Measurements from ENCODE around the gene ATP2B2.
"Not testable (repeated sequence)": the region's sequence is repeated elsewhere in the genome, so short reads cannot be mapped to it uniquely, and the experiment has no call there.

Gene ATP2B2

DNA sequence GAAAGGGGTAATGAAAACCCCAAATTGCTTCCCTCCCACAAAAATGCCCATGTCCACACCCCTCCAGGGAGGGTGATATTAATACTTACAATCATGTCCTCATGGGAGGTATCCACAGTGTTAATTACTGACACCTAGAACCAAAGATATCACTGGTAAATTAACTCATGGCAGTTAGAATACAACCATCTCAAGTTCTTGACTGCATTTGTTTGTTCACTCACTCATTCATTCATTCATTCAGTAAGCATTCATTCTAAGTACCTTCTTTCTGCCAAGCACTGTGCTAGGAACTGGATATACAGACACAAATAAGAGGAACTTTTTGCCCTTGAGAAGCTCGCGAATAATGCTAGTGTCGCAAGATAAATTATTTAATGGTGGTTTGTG lies 187.4 kb downstream of the ATP2B2 start:
- DNase-seq: no peak

DNA sequence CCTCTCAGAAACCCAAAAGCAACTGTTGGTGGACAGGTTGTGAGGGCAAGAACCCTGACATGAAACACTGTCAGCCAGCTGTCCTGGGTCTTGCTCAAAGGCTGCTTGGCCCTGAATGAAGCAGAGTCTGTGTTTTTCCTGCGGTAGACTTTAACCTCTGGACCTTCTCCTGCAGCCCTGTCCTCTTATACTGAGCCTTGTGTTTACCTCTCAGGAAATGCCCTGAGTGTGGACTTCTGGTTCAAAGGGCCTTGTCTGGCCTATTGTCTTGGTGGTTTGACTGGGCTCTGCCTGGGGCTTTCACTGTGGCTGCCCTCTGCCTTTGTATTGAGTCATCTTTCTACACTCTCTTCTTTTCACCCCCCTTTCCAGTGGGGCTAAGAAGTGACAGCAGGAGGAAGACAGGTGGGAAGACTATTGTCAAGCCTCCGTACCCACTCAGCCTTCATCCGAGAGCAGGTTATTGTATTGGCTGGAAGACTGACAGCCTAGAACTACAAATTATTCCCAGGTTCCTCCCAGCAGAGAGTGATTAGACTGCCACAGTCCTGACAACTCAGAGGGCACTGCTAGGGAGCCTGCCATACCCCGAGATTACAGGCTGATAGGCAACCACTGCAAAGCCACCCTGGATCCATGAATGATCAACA lies 187.9 kb downstream of the ATP2B2 start:
- DNase-seq: no peak

DNA sequence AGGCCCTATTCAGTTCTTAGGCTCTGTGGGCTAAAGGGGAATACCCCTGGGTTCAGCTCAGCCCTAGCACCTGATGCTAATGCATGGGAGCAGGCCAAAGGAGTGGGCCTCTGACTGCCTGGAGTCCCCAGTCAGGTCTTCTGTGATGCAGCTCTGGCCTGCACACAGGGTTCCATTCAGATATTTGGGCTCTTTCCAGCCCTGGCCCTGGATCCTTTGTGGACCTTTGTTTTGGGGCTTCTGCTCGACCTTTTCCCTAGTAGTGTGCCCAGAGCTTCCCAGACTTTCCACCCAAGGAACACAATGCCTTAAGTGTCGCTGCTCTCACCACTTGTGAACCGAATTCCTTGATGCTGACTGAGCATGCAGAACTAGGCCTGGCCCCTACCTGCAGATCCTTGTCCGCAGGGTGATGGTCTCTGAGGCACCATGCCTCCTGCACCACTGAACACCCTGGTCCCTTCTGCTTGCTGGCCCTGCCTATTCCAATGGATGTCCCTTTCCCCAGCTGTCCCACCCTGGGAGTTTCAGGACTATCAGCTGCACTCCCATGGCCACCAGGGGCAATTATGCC lies 189.5 kb downstream of the ATP2B2 start:
- no peak for DNase-seq

DNA sequence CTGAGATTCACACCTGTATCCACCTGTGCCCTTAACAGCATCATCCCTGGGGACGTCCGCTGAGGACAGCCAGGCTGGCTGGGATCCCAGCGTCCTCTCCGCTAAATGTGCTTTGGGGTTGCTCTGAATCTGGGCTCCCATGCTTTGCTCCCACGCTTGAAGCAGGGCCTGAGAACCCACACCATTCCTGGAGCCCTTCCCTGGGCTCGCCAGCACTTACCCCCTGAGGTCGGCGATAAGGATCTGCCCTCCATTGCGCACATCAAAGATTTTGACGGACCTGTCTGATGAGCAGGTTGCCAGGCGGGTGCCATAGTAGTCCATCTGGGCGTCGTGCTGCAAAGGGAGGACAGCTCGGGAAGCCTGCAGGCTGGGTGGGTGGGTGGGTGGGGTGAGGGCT lies 190.3 kb downstream of the ATP2B2 start:
- DNase-seq: no peak

DNA sequence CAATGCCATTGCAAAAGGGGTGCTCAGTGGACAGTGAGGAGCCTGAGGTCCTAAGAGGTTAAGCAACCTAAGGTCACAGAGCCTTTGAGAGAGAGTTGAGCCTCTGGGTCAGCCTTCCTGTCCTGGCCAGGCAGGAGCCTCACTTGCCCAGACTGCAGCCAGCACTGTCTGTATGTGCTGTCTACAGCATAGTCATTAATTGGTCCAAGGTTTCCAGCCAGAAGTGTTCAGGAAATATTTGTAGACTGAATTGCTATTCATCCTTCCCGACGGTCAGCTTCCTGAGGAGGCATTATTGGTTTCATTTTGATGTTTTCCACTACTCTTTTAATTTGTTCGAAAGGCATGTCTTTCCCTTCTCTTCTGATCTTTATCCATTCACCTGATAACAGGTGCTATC lies 192.5 kb downstream of the ATP2B2 start:
- DNase-seq: no peak

DNA sequence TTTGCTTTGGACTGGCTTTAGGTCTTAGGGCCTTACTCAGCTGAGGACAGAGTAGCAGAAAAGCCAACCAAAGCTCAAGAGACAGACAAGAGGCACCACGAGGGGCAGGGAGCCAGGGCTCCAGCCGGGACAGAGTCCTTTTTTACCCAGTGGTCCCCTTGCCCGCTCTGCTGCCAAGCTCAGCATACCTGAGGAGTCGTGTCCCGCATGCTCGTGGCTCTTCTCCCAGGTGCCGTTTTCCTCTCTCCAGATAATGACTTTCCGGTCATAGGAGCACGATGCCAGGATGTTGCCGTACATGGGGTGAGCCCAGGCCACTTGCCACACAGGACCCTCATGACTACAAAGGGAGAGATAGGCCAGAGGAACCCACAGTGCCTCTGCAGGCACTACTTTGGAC lies 193.0 kb downstream of the ATP2B2 start:
- no peak for DNase-seq

DNA sequence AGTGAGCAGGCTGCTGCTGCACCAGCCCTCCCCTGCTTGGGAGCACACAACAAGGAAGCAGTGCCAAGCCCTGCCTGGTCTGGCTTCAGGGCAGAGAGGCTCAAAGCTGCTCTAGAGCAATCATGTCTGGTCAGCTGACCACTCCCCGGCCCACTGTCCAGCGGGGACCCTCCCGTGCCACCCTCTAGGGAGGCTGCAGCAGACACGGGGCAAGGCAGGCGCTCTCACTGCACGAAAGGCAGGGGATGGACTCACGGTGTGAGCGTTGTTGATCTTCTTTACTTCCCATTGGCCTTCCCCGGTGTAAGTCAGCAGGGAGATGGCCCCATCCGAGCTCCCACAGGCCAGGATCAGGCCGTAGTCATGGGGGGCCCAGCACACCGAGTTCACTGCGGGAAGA lies 193.7 kb downstream of the ATP2B2 start:
- DNase-seq: no peak

DNA sequence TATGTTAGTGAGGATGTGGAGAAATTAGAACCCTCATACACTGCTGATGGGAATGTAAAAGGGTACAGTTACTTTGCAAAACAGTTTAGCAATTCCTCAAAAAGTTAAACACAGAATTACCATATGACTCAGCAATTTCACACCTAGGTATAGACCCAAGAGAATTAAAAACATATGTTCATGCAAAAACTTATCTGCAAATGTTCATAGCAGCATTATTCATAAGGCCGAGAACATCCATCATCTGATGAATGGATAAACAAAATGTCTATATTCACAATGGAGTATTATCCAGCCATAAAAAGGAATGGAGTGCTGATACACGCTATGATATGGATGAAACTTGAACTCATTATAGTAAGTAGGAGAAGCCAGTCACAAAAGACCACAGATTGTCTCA lies 194.8 kb downstream of the ATP2B2 start:
- DNase-seq: peak; percentile 60

DNA sequence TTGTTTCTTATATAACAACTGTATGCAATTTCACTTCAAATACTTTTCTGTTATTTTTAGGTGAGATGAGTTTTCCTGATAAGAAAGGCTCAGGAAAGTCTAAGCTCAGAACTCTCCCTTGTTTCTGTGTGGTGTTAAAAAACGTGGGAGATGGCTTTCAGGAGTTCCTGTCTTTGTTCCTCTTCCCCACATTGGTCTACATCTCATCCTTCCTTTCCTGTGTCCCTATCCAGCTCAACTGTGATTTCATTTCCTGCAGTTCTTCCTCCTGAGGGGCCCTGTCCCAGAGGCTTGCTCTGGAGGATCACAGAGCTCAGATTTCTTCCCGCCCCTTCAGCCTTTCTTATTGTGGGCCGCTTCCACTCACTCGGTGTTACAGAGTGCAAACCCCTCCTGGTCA lies 195.7 kb downstream of the ATP2B2 start:
- no peak for DNase-seq

DNA sequence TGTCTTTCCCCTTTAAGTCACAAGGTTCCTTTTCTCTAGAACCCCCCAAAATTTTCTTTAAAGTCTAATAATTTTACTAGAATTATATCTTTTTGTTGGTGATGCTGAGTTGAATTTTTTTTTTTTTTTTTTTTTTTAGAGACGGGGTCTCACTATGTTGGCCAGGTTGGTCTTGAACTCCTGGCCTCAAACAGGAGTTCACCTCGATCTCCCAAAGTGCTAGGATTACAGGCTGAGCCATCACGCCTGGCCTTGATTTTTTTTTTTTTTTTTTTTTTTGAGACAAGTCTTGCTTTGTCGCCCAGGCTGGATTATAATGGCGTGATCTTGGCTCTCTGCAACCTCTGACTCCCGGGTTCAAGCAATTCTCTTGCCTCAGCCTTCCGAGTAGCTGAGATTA lies 196.7 kb downstream of the ATP2B2 start:
- DNase-seq: no peak

DNA sequence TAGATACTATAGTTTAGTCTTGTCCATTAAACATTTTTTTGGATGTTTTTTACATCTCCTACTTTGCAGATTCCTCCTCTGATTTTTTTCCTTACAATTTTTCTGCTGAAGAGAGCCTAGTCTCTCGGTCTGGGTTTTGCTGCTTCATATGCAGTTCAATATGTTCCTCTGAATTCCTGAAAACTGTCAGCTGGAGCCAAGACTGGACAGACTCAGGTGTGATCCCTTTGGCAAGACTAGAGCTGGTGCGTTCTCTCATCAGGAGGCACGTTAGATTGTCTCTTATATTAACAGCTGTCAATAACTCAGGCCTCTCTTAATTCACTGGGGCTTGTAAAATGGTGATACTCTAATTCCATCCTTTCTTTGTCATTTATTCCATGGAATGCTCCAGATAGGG lies 199.2 kb downstream of the ATP2B2 start:
- no peak for DNase-seq

DNA sequence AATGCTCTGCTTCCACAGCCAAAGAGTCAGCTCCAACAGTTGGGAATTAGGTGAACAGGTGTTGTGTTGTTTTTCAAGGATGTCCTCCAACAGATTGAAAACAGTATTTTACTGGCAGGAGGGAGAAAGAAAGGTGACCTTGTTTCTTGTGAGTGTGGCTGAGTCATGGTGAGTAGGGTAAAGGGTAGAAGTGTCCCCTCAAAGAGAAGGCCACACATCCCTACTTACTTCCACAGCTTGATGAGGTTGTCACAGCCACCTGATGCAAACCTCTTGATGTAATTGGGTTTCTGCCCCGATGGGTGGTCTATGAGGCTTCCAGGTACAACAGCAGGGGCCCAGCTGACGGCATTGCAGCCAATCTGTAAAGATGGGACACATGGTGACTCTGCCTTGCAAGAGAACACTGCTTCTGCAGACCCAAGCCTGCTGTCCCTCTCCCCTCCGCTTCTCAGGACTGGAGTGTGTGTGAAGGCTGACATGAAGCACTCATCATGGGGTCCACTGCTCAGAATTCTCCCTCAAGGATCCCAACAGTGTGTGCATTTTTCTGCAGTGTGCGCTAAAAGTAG lies 200.0 kb downstream of the ATP2B2 start:
- DNase-seq: no peak

DNA sequence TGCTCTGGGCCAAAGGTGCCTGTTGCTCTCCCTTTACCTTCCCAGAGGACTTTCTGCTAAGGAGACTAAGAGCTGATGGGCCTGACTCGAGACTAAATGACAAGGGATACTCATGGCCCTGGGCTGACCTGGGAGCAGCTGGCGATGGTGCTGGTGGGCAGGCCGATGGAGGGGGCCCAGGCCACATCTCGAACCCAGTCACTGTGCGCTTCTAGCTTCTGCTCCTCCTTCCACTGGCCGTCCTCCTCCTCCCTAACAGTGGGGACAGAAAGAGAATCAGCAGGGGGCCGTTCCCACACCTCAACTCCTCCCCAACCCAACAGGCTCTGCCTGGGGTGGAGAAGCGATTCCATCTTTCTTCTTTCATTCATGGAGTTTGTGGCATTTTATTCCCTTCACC lies 200.5 kb downstream of the ATP2B2 start:
- DNase-seq: no peak

DNA sequence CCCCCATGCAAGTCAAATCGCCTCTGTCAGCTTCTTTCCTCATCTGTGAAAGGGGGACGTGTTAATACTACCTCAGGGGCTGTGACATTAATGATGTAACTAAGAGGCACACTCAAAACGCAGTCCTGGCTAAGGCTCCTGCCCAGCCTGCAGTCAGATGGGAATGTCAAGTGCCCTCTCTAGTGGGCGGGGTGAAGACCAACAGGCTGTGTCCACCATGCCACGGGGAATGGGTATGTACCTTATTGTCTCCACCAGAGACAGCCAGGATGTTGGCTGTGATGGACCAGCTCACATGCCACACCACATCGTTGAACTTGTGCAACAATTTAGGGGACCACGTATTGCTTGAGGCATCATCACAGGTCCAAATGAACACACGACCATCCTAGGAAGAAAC lies 201.6 kb downstream of the ATP2B2 start:
- DNase-seq: no peak

DNA sequence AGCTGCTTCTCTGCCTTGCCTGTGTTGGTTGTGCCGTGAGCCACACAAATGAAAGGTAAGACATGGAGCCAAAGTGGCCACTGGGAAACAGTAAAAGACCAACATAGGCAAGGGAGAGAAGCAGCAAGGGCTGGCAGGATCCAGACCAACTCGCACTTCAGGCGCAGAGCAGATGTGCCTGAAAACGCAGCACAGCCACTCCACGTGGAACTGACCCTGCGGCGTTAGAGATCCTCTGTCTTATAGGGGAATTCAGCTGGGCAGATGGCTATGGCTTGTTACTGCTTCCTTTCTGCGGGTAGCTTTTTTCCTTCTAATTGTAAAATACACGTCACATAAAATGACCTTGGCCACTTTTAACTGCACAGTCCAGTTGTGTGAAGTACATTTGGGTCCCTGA lies 202.3 kb downstream of the ATP2B2 start:
- DNase-seq: no peak

DNA sequence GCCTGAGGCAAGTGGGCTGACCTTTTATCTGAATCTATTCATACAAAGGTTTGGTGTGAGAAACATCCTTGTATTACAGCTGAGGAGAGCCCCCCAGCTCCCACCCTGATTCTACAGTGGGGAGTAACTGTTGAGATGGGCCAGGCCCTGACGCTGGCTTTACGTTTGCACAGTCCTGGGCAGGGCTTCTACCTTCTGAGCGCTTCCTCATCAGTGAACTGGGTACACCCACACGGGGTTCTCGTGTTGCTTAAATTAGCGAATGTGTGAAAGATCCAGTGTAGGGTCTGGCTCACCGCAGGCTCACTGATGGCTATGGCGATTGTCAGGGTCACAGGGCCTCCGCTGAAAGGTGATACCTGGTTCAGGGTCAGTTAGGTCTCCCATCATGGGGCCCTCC lies 205.3 kb downstream of the ATP2B2 start:
- no peak for DNase-seq

DNA sequence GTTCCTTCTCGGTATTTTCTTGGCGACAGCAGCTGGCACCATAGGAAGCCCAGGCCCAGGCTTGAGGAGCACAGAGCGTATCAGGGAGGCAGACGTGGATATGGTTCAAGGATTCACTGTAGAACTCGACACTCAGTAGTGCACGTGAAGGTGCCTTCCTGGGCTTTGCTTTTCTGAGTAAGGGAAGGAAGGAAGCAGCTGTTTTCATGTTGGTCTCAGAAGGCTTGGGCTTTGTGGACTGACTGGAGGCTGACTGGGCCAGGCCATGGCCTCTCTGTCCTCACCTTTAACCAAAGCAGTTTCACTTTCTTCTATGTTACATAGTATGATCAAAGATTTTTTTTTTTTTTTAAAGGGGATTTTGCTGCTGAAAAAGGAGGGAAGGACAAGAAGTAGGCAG lies 205.7 kb downstream of the ATP2B2 start:
- DNase-seq: no peak

DNA sequence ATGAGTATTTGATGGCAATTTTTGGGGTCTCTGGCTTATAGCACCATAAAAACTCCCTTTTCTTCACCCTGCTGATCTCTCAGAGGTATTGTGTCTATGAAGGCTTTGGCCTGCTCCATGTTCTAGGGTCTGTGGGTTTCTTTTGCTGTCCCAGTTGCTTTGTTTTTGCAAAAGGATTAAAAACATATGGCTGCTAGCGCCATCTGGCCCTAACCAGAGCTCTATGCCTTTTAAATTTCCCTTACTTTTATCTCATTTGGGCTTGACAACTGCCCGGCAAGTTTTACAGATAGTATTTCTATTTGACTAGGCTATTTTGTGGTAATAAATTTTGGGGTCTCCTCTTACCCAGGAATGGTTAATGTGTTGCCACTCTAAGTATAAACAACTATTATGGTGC lies 206.2 kb downstream of the ATP2B2 start:
- DNase-seq: peak; percentile 20

DNA sequence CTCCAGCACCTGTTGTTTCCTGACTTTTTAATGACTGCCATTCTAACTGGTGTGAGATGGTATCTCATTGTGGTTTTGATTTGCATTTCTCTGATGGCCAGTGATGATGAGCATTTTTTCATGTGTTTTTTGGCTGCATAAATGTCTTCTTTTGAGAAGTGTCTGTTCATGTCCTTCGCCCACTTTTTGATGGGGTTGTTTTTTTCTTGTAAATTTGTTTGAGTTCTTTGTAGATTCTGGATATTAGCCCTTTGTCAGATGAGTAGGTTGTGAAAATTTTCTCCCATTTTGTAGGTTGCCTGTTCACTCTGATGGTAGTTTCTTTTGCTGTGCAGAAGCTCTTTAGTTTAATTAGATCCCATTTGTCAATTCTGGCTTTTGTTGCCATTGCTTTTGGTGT lies 207.3 kb downstream of the ATP2B2 start:
- DNase-seq: not testable (repeated sequence)

DNA sequence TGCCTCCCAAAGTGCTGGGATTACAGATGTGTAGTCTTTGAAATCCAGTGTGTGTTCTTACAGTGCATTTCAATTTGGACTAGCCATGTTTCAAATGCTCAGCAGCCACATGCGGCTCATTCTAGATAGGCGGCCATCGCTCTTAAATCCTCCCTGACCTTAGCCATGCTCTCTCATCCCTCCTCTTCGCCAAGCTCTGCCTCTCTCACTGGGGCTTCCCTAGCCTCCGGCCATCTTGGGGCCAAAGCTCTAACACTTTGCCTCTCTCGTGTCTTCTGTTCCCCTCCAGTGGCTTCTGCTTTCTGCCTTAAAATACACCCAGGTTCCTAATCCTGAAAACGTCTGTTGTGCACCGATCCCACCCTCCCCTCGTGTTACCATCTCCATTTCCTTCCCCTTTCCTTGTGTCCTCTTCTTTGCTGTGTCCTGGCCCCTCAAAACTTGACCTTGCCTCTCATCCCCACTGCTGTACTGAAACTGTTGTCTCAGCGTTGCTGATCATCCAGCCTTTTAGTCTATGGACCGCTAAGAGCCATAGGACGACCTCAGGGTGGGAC lies 211.3 kb downstream of the ATP2B2 start:
- DNase-seq: no peak

DNA sequence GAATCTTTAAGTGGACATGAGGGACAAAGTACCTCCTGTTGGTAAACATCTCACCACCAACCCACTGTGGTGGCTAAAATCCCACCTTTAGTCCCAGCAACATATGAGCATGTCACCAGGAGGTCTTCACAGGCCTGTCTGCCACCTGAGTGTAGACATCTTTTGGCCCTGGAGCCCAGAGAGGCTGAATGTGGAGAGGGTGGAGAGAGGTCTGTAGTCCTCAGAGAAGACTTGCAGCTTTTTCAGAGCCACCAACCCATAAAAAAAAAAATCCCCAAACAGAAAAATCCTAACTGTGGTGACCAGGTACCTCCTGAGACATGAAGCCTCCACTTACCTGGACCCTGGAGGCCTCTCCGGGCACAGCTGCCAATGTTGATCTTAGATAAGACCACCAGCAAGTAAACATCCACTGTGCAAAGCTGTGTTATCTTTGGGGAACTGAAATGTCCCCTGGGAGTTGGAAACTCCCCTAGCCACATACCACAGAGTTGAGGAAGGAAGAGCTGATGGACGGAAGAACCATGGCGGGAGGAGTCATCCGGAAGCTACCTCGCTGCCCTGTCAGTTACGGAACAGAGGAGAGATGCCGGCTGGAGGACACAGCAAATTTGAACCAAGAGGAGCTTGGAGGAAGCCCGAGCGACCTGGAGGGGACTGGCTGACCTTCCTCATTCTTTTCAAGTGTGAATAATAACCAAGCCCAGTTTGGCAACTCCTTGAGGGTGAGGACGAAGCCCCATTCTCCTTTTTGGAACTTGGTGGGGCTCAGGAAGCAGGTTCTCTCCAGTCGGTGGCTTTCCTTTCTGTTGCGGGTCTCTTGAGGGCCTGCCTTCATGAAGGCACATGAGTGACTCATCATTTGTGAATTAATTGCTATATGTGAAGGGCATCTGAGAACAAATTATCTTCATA lies 212.6 kb downstream of the ATP2B2 start, which contains the start of gene GHRL:
Gene GHRL (minus strand): TSS at position 443 of the 915 bp plus-strand sequence. CDS start 2,767 bp downstream, outside the sequence.
- no peak for DNase-seq

DNA sequence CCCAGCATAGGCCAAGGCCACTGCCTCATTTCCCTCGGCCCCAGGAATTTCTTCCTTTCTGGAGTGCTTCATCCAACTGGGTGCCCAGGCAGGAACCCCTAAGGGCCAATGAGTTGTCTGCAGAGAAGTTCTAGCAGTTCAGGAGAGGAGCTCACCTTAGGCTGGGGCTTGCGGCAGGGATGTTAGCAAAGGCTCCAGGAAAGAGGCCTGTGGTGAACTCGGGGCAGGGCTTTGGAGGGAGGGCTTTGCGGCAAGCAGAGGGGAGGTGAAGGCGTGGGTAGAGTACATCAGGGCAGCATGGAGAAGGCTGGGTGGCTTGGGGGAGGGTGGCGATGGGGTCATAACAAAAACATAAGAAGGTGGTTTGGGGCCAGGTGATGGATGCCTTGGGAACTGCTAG lies 213.7 kb downstream of the ATP2B2 start:
- DNase-seq: no peak

Measured in fibroblast of skin of abdomen (primary cell).